HepG2 (cell line): ENCODE results near the gene DLG2. TPM values are rescaled to one million over a fixed set of nuclear protein-coding genes. Genes with fewer than 3 reads are reported as not detected.

Source experiments
- ATAC-seq: fragments of 200-7000 bp; cut with Tn5 transposase; 3 replicates; pipeline ENCODE4 v1.9.1; 2020; ENCODE audit warnings: mild to moderate bottlenecking, moderate library complexity
- BruUV-seq: library from RNA; stranded (reverse); fragments of 400-500 nt; replicated peaks from 2 replicates; lab custom pipeline; 2021; lab: Mats Ljungman, UMichigan
- CTCF ChIA-PET: fragments of 300-600 bp; formaldehyde crosslinking; extraction: SDS; loops from one replicate; lab custom pipeline; 2021; ENCODE audit warnings: low total read pairs, inconsistent platforms, low intra/inter-chr PET ratio; lab: Yijun Ruan, JAX
- POLR2A ChIA-PET: fragments of 350-600 bp; sonication (Branson Sonifier 250); formaldehyde crosslinking; loops from one replicate; lab custom pipeline; 2020; ENCODE audit warnings: antibody characterized with exemption, inconsistent platforms; lab: Yijun Ruan, JAX
- DNase-seq: peaks from one replicate; pipeline ENCODE4 v3.0.0-alpha.2; 2015; ENCODE audit warnings: low spot score
- FAIRE-seq: peaks from 3 replicates; lab custom pipeline; 2011; peaks lifted over from hg19 to GRCh38; lab: Jason Lieb, UNC
- H2AFZ ChIP-seq: one replicate; pipeline ENCODE4 v1.6.1; 2011; ENCODE audit warnings: low read length, inconsistent platforms
- H3K27ac ChIP-seq: fragments of 300-600 bp; 3 replicates; pipeline ENCODE4 v1.8.0; 2011; ENCODE audit warnings: mixed run types, mild to moderate bottlenecking, mixed read lengths, low read length, inconsistent platforms; ENCODE audit not compliant: insufficient read depth; ENCODE audit errors: extremely low read length
- H3K27me3 ChIP-seq, 2 experiments: fragments of 200-600 bp in 1 of 2; 2 replicates in 1 of 2; 3 replicates in 1 of 2; pipeline versions ENCODE4 v1.6.0 to v1.8.0; 2011; ENCODE audit warnings: low read length in 2 of 2, mild to moderate bottlenecking in 2 of 2, moderate library complexity in 2 of 2, inconsistent platforms in 1 of 2; ENCODE audit not compliant: insufficient read depth in 2 of 2, control insufficient read depth in 1 of 2
- H3K36me3 ChIP-seq, 2 experiments: fragments of 200-600 bp in 1 of 2; replicated peaks in 1 of 2; 2 replicates in 1 of 2; 3 replicates in 1 of 2; pipeline versions ENCODE4 v1.5.1 to v1.8.0; 2011; ENCODE audit warnings: low read length in 2 of 2, inconsistent platforms in 1 of 2; ENCODE audit not compliant: insufficient read depth in 2 of 2, control insufficient read depth in 1 of 2
- H3K4me1 ChIP-seq: 2 replicates; pipeline ENCODE4 v1.5.1; 2012; ENCODE audit warnings: low read length, inconsistent platforms; ENCODE audit not compliant: insufficient read depth
- H3K4me2 ChIP-seq: 2 replicates; pipeline ENCODE4 v1.6.0; 2011; ENCODE audit warnings: low read depth, low read length, inconsistent platforms
- H3K4me3 ChIP-seq, 3 experiments: fragments of 200-600 bp in 1 of 3; sonication (generic), shearing (Covaris generic) in 1 of 3; replicated peaks in 1 of 3; 2 replicates each; pipeline ENCODE4 v1.5.1; 2011 to 2016; ENCODE audit warnings: low read length in 3 of 3, inconsistent platforms in 2 of 3, low read depth in 2 of 3, mild to moderate bottlenecking in 2 of 3, control low read depth in 1 of 3, mixed read lengths in 1 of 3; ENCODE audit not compliant: insufficient read depth in 1 of 3
- H3K79me2 ChIP-seq: one replicate; pipeline ENCODE4 v1.6.1; 2011; ENCODE audit warnings: low read length, inconsistent platforms; ENCODE audit not compliant: insufficient read depth
- H3K9ac ChIP-seq: 2 replicates; pipeline ENCODE4 v1.6.0; 2011; ENCODE audit warnings: mild to moderate bottlenecking, low read depth, low read length, inconsistent platforms; ENCODE audit not compliant: insufficient read depth
- H3K9me3 ChIP-seq: 2 replicates; pipeline ENCODE4 v1.5.1; 2012; ENCODE audit warnings: mild to moderate bottlenecking, low read length
- H4K20me1 ChIP-seq: 2 replicates; pipeline ENCODE4 v1.6.0; 2011; ENCODE audit warnings: inconsistent platforms, mild to moderate bottlenecking, low read length, moderate library complexity; ENCODE audit not compliant: insufficient read depth
- ARHGAP35 ChIP-seq: sonication (generic); formaldehyde crosslinking; IDR thresholded peaks from 2 replicates; pipeline ENCODE4 v1.9.0; 2022; ENCODE audit warnings: mild to moderate bottlenecking, inconsistent platforms, moderate library complexity, missing genetic modification reagents, borderline replicate concordance
- CBX1 ChIP-seq: IDR thresholded peaks from one replicate; pipeline ENCODE4 v1.6.1; 2016; ENCODE audit warnings: antibody characterized with exemption, low read depth
- CBX2 ChIP-seq, 2 experiments: fragments of 200-600 bp in 1 of 2; sonication (generic); formaldehyde crosslinking in 1 of 2; IDR thresholded peaks; 2 replicates each; pipeline versions ENCODE4 v1.7.0 to v1.8.1; 2018 to 2022; ENCODE audit warnings: low read depth in 2 of 2, low read length in 1 of 2, mild to moderate bottlenecking in 1 of 2, missing genetic modification reagents in 1 of 2
- ETV6 ChIP-seq: sonication (generic); formaldehyde crosslinking; conservative IDR thresholded peaks from 2 replicates; pipeline ENCODE4 v1.4.0; 2020; ENCODE audit warnings: missing genetic modification reagents
- GATAD1 ChIP-seq: IDR thresholded peaks from 2 replicates; pipeline ENCODE4 v1.6.1; 2016; ENCODE audit warnings: missing genetic modification reagents, missing compliant biosample characterization
- HMGXB4 ChIP-seq, 2 experiments: sonication (generic) in 1 of 2; formaldehyde crosslinking in 1 of 2; IDR thresholded peaks; 2 replicates each; pipeline versions ENCODE4 v1.4.0 to v1.6.1; 2018 to 2020; ENCODE audit warnings: missing genetic modification reagents in 2 of 2, borderline replicate concordance in 1 of 2, low read depth in 1 of 2, mild to moderate bottlenecking in 1 of 2, missing biosample characterization in 1 of 2
- HNF4A ChIP-seq: sonication (generic); formaldehyde crosslinking; IDR thresholded peaks from 2 replicates; pipeline ENCODE4 v1.4.0; 2020; ENCODE audit warnings: missing genetic modification reagents
- MEF2D ChIP-seq: sonication (generic); formaldehyde crosslinking; IDR thresholded peaks from 2 replicates; pipeline ENCODE4 v1.5.1; 2020; ENCODE audit warnings: mild to moderate bottlenecking, missing genetic modification reagents
- MLX ChIP-seq: IDR thresholded peaks from 2 replicates; pipeline ENCODE4 v1.6.1; 2016
- PHB2 ChIP-seq: fragments of 450-650 bp; IDR thresholded peaks from 2 replicates; pipeline ENCODE4 v1.6.1; 2018; ENCODE audit not compliant: partially characterized antibody
- SOX6 ChIP-seq, 2 experiments: fragments of 450-650 bp in 1 of 2; sonication (generic) in 1 of 2; formaldehyde crosslinking in 1 of 2; IDR thresholded peaks; 2 replicates each; pipeline versions ENCODE4 v1.4.0 to v1.6.1; 2017 to 2020; ENCODE audit warnings: antibody characterized with exemption in 1 of 2, mild to moderate bottlenecking in 1 of 2, missing genetic modification reagents in 1 of 2
- ZNF512 ChIP-seq: sonication (generic); formaldehyde crosslinking; IDR thresholded peaks from 2 replicates; pipeline ENCODE4 v1.4.0; 2020; ENCODE audit warnings: mild to moderate bottlenecking, missing genetic modification reagents
- WGBS: methylation state at CpG from one replicate; pipeline ENCODE4 v1.1.6; 2017; ENCODE audit warnings: low lambda C conversion rate; 5-methylcytosine and 5-hydroxymethylcytosine counted together
- in situ Hi-C: cut with HindIII; loops from 2 replicates; pipeline ENCODE4 v1.10.0; 2017; ENCODE audit warnings: low pct_unique_long_range_greater_than_20kb; ENCODE audit not compliant: extremely low pct_ligation_motif_present
- intact Hi-C: fragments of 100-400 bp; cut with micrococcal nuclease; formaldehyde crosslinking; loops from one replicate; pipeline ENCODE4 v1.10.0; 2022; ENCODE audit not compliant: unreplicated experiment
- polyA plus RNA-seq, 8 experiments: library from polyadenylated mRNA; depleted of rRNA in 3 of 8; stranded (reverse) in 7 of 8; unstranded in 1 of 8; fragments of >200 nt; fragmentation: Illumina TruSeq in 4 of 8; extraction: Trizol in 4 of 8; gene quantifications; 2 replicates each; pipeline versions ENCODE4 v1.2.1 to v1.2.3, GENCODE V29; 2011 to 2016; ENCODE audit warnings: low read depth in 4 of 8, missing spikeins in 1 of 8, mixed read lengths in 1 of 8; ENCODE audit not compliant: insufficient read depth in 1 of 8
- total RNA-seq, 5 experiments: library from RNA; depleted of rRNA; stranded (reverse); fragments of >200 nt; fragmentation: Illumina TruSeq; extraction: Trizol; gene quantifications; 2 replicates each; pipeline ENCODE4 v1.2.3, GENCODE V29; 2016; ENCODE audit warnings: low read depth in 1 of 5

Gene DLG2
- total and polyA plus RNA-seq, 2 of the 13 experiments (the other 11 are each of a cell fraction or from before 2014, with no cell fraction given): 0.46 to 1.0 TPM

GRCh38 chr11:83528225-83528624 is 2098.9 kb downstream of the DLG2 start (continued):
- TF ChIP-seq ZNF512 (no peak), HNF4A (CRISPR knock-in tag) (no peak), CBX2 (IDR thresholded peaks at IDR 0.05; ENCODE audit: low read depth, low read length) (no peak), CBX2 (CRISPR knock-in tag; IDR thresholded peaks at IDR 0.05; ENCODE audit: low read depth) (no peak), HMGXB4 (CRISPR knock-in tag; IDR thresholded peaks at IDR 0.05; ENCODE audit: borderline replicate concordance in 1 of 2, low read depth in 1 of 2) (no peak), PHB2 (no peak), MLX (no peak)

GRCh38 chr11:83523676-83524075 is 2103.5 kb downstream of the DLG2 start:
- peaks cover 24% of the 10 kb centered on the region for H3K4me1 ChIP-seq
- POLR2A ChIA-PET: no interaction called here
- 3% methylated on average over 2 of the region's 2 CpGs for WGBS
- TF ChIP-seq HMGXB4 (CRISPR knock-in tag; IDR thresholded peaks at IDR 0.05; ENCODE audit: borderline replicate concordance in 1 of 2, low read depth in 1 of 2) (no peak), ARHGAP35 (CRISPR knock-in tag) (no peak), ETV6 (no peak), SOX6 (IDR thresholded peaks at IDR 0.05) (no peak), SOX6 (CRISPR knock-in tag; IDR thresholded peaks at IDR 0.05) (no peak), GATAD1 (CRISPR knock-in tag) (no peak), CBX1 (no peak), MEF2D (CRISPR knock-in tag) (no peak)

More at GRCh38 chr11:83523676-83524075, 2103.5 kb downstream of the DLG2 start:
- DNase-seq: no peak
- FAIRE-seq: no peak
- Histone ChIP-seq H3K27ac (no peak overlapping the region), H3K79me2 (no peaks in the 10 kb centered on the region), H3K9me3 (no peaks in the 10 kb centered on the region), H3K4me3 (no peak overlapping the region), H3K27me3 (no peaks in the 10 kb centered on the region), H3K4me2 (no peak overlapping the region), H4K20me1 (no peaks in the 10 kb centered on the region), H2AFZ (no peak overlapping the region), H3K9ac (no peak overlapping the region), H3K36me3 (no peaks in the 10 kb centered on the region)
- no peak for ATAC-seq
- no TSS peak for BruUV-seq
- CTCF ChIA-PET: no interaction called here
- intact Hi-C loops: loop anchor here (5.0 kb wide), 1 partner anchor 616 kb away; no protein-coding TSS in a partner anchor
- in situ Hi-C loops: no loop called here
